ENCODE results near the gene GALE.
A peak's percentile ranks its signal among the peaks of the same experiment; 100 is the strongest.

Gene GALE

GRCh38 chr1:23801876-23802275, 1.3 kb upstream of the GALE start:
- no peak for TF ChIP-seq YY1 (IDR thresholded peaks at IDR 0.05; ENCODE audit: insufficient read depth, insufficient read length)
- no peak for TF ChIP-seq SUZ12 (IDR thresholded peaks at IDR 0.05; ENCODE audit: extremely low read depth, insufficient read depth, insufficient read length)
- TF ChIP-seq ZNF274 (IDR thresholded peaks at IDR 0.05; ENCODE audit: low read depth, low read length), result no peak
- no peak for DNase-seq (ENCODE audit: low read depth, low spot score)
- Histone ChIP-seq H3K36me3 (ENCODE audit: insufficient read depth, insufficient read length, low read length) (peaks cover 19% of the 10 kb centered on the region), H3K9me3 (ENCODE audit: insufficient read depth, low read length) (no peaks in the 10 kb centered on the region), H3K4me1 (ENCODE audit: insufficient read depth, insufficient read length) (peaks cover 9% of the 10 kb centered on the region), H3K9ac (ENCODE audit: insufficient read length, low read depth) (no peak overlapping the region), H3K4me3 (ENCODE audit: insufficient read length, low read depth) (no peak overlapping the region), H3K27me3 (ENCODE audit: insufficient read depth, insufficient read length) (peaks cover 9% of the 10 kb centered on the region)

GRCh38 chr1:23801338-23801748, 789 bp upstream of the GALE start:
- TF ChIP-seq YY1 (IDR thresholded peaks at IDR 0.05; ENCODE audit: insufficient read depth, insufficient read length) (no peak), SUZ12 (IDR thresholded peaks at IDR 0.05; ENCODE audit: extremely low read depth, insufficient read depth, insufficient read length) (no peak), ZNF274 (IDR thresholded peaks at IDR 0.05; ENCODE audit: low read depth, low read length) (no peak)
- DNase-seq (ENCODE audit: low read depth, low spot score), result no peak
- peaks cover 9% of the 10 kb centered on the region for H3K27me3 ChIP-seq (ENCODE audit: insufficient read depth, insufficient read length)
- H3K4me3 ChIP-seq (ENCODE audit: insufficient read length, low read depth), result peak overlapping the region; percentile 53
- peaks cover 24% of the 10 kb centered on the region for H3K36me3 ChIP-seq (ENCODE audit: insufficient read depth, insufficient read length, low read length)
- peaks cover 9% of the 10 kb centered on the region for H3K4me1 ChIP-seq (ENCODE audit: insufficient read depth, insufficient read length)
- H3K9ac ChIP-seq (ENCODE audit: insufficient read length, low read depth), result peak overlapping the region; percentile 59
- H3K9me3 ChIP-seq (ENCODE audit: insufficient read depth, low read length), result no peaks in the 10 kb centered on the region

- peaks cover 36% of the 10 kb centered on the region for H3K36me3 ChIP-seq (ENCODE audit: insufficient read depth, insufficient read length, low read length)
- no peaks in the 10 kb centered on the region for H3K9me3 ChIP-seq (ENCODE audit: insufficient read depth, low read length)
- H3K4me3 ChIP-seq (ENCODE audit: insufficient read length, low read depth), result peak overlapping the region; percentile 78
- H3K4me1 ChIP-seq (ENCODE audit: insufficient read depth, insufficient read length), result peaks cover 9% of the 10 kb centered on the region
- H3K9ac ChIP-seq (ENCODE audit: insufficient read length, low read depth), result peak overlapping the region; percentile 90
- DNase-seq (ENCODE audit: low read depth, low spot score), result no peak
- peaks cover 9% of the 10 kb centered on the region for H3K27me3 ChIP-seq (ENCODE audit: insufficient read depth, insufficient read length)
- TF ChIP-seq SUZ12 (IDR thresholded peaks at IDR 0.05; ENCODE audit: extremely low read depth, insufficient read depth, insufficient read length), result no peak
- TF ChIP-seq YY1 (IDR thresholded peaks at IDR 0.05; ENCODE audit: insufficient read depth, insufficient read length), result no peak
- TF ChIP-seq ZNF274 (IDR thresholded peaks at IDR 0.05; ENCODE audit: low read depth, low read length), result no peak
These were observed 769 bp downstream of the GALE start for GRCh38 chr1:23799570-23800399.

GRCh38 chr1:23799255-23799569, 1.3 kb downstream of the GALE start:
- Histone ChIP-seq H3K27me3 (ENCODE audit: insufficient read depth, insufficient read length) (peaks cover 9% of the 10 kb centered on the region), H3K9me3 (ENCODE audit: insufficient read depth, low read length) (no peaks in the 10 kb centered on the region), H3K36me3 (ENCODE audit: insufficient read depth, insufficient read length, low read length) (peaks cover 42% of the 10 kb centered on the region), H3K9ac (ENCODE audit: insufficient read length, low read depth) (peak overlapping the region; percentile 90), H3K4me1 (ENCODE audit: insufficient read depth, insufficient read length) (peaks cover 9% of the 10 kb centered on the region), H3K4me3 (ENCODE audit: insufficient read length, low read depth) (peak overlapping the region; percentile 78)
- TF ChIP-seq YY1 (IDR thresholded peaks at IDR 0.05; ENCODE audit: insufficient read depth, insufficient read length) (no peak), SUZ12 (IDR thresholded peaks at IDR 0.05; ENCODE audit: extremely low read depth, insufficient read depth, insufficient read length) (no peak), ZNF274 (IDR thresholded peaks at IDR 0.05; ENCODE audit: low read depth, low read length) (no peak)
- no peak for DNase-seq (ENCODE audit: low read depth, low spot score)

- DNase-seq (ENCODE audit: low read depth, low spot score), result no peak
- H3K4me3 ChIP-seq (ENCODE audit: insufficient read length, low read depth), result no peak overlapping the region
- TF ChIP-seq YY1 (IDR thresholded peaks at IDR 0.05; ENCODE audit: insufficient read depth, insufficient read length) (no peak), ZNF274 (IDR thresholded peaks at IDR 0.05; ENCODE audit: low read depth, low read length) (no peak), SUZ12 (IDR thresholded peaks at IDR 0.05; ENCODE audit: extremely low read depth, insufficient read depth, insufficient read length) (no peak)
These were observed 1.9 kb downstream of the GALE start for GRCh38 chr1:23798662-23799142.

GRCh38 chr1:23797478-23798448, 2.8 kb downstream of the GALE start:
- Histone ChIP-seq H3K36me3 (ENCODE audit: insufficient read depth, insufficient read length, low read length) (peaks cover 53% of the 10 kb centered on the region), H3K9me3 (ENCODE audit: insufficient read depth, low read length) (no peaks in the 10 kb centered on the region), H3K4me3 (ENCODE audit: insufficient read length, low read depth) (no peak overlapping the region), H3K27me3 (ENCODE audit: insufficient read depth, insufficient read length) (peaks cover 9% of the 10 kb centered on the region), H3K9ac (ENCODE audit: insufficient read length, low read depth) (no peak overlapping the region), H3K4me1 (ENCODE audit: insufficient read depth, insufficient read length) (peaks cover 9% of the 10 kb centered on the region)
- TF ChIP-seq SUZ12 (IDR thresholded peaks at IDR 0.05; ENCODE audit: extremely low read depth, insufficient read depth, insufficient read length) (no peak), YY1 (IDR thresholded peaks at IDR 0.05; ENCODE audit: insufficient read depth, insufficient read length) (no peak), ZNF274 (IDR thresholded peaks at IDR 0.05; ENCODE audit: low read depth, low read length) (no peak)
- DNase-seq (ENCODE audit: low read depth, low spot score), result no peak

More at GRCh38 chr1:23798662-23799142, 1.9 kb downstream of the GALE start:
- Histone ChIP-seq H3K4me1 (ENCODE audit: insufficient read depth, insufficient read length) (peaks cover 9% of the 10 kb centered on the region), H3K9me3 (ENCODE audit: insufficient read depth, low read length) (no peaks in the 10 kb centered on the region), H3K36me3 (ENCODE audit: insufficient read depth, insufficient read length, low read length) (peaks cover 44% of the 10 kb centered on the region), H3K27me3 (ENCODE audit: insufficient read depth, insufficient read length) (peaks cover 9% of the 10 kb centered on the region), H3K9ac (ENCODE audit: insufficient read length, low read depth) (peak overlapping the region; percentile 90)

All from NT2/D1 (cell line).